AG09319 (cell line): ENCODE measurements around the gene TP53BP2.

Experiments used
- DNase-seq: peaks from one replicate; pipeline ENCODE4 v3.0.0-alpha.2; 2010; ENCODE audit warnings: low read depth; ENCODE audit errors: extremely low read depth
- TF ChIP-seq, protein P1 (sequence below): IDR thresholded peaks from 2 replicates; pipeline ENCODE4 v1.5.1; 2011; ENCODE audit warnings: low read depth, mild to moderate bottlenecking, inconsistent platforms, low read length, moderate library complexity

TP53BP2 gene

DNA sequence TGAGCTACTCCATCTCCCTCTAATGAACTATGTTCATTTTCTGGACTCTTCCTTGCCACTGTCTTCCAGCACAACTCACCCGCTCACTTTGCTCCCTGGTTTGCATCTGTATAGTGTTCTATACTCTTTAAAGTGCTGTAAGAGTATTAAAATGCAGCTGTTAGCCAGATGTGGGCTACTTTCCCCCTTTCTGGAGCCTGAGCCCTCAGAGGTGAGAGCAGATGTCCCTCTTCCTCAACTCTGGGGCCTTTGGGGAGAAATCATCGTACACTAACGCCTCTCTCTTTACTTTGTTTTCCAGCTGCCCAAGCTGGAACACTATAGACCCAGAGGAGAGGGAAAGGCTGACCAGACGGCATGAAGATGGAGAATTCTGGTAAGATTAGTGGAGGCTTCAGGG lies 94.1 kb downstream of the TP53BP2 start:
- TF ChIP-seq, protein P1, sequence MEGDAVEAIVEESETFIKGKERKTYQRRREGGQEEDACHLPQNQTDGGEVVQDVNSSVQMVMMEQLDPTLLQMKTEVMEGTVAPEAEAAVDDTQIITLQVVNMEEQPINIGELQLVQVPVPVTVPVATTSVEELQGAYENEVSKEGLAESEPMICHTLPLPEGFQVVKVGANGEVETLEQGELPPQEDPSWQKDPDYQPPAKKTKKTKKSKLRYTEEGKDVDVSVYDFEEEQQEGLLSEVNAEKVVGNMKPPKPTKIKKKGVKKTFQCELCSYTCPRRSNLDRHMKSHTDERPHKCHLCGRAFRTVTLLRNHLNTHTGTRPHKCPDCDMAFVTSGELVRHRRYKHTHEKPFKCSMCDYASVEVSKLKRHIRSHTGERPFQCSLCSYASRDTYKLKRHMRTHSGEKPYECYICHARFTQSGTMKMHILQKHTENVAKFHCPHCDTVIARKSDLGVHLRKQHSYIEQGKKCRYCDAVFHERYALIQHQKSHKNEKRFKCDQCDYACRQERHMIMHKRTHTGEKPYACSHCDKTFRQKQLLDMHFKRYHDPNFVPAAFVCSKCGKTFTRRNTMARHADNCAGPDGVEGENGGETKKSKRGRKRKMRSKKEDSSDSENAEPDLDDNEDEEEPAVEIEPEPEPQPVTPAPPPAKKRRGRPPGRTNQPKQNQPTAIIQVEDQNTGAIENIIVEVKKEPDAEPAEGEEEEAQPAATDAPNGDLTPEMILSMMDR: no peak
- no peak for DNase-seq

DNA sequence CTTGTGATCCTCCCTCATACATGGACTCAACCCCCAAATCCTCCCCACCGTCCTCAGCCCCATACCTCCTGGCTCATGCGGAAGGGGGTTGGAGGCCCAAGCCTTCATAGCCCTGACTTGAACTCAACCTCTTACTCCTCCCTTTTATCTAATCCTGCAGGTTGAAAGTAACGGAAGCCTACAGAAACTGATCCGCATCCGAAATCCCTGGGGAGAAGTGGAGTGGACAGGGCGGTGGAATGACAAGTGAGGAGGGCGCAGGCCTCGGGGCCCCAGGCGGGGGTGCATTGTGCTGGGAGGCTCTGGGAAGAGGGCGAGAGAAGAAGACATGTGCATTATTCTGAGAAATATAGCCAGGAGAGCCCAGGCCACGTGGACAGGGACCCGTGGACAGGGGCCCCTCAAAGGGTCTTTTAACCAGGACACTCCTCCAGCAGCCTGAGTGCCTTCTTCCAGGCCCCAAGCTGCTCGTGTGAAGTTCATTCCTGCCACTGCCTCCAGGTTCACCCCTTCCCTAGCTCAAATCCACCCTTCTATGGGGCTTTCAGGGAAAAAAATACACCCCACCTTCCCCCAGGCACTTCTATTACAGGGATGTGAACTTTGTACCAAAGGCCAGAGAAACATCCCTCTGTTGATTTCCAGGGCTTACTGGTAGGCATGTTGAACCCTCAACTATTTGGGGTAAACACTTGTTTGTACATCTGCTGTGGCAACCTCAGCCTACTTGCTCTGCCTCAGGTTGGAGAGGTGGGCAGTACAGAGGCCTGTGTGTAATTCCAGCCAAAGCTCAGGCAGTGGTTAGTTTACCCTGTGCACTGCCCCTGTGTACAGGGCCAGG lies 94.8 kb downstream of the TP53BP2 start:
- DNase-seq: no peak

DNA sequence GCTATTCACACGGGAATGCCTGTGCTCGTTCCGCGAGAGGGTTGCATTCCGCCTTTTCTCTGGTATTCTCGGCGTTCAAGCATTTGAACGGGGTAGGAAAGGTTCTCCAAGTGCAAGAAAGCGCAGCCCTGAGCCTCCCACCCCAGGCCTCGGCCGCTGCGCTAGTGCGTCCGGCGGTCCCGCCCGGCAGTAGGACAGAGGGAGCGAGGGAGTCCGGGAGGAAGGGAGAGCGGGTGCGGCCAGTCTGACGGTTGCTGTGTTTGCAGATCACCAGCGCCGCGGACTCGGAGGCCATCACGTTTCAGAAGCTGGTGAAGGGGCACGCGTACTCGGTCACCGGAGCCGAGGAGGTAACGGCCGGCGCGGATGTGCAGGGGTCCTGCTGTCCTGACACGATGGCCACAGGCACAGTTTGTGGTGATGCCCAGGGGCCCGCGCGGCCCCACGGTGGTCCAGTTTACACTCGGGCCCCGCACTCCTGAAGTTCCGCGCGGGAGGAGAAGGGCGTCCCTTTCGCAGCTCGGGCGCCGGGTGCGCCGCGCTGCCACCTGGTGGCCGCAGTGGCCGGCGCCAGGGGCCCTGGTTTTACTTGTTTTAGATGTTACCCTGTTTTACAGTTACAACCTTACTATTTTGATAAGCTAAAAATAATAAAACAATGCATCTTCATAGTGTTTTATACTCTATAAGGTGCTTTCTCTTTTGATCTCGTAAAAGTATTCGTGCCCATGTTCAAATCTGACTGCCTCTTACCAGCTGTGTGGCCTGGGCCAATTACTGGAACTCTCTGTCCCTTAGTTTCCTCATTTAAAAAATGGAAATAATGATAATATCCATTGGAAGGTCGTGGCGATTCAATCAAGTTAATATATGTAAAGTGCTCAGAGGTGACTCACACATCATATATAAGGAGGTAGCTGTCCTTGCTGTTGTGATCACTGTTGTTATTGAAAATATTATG lies 96.7 kb downstream of the TP53BP2 start:
- DNase-seq: no peak
- TF ChIP-seq, protein P1: peak; percentile 83

More for the DNA sequence above, 94.8 kb downstream of the TP53BP2 start:
- TF ChIP-seq, protein P1: no peak

DNA sequence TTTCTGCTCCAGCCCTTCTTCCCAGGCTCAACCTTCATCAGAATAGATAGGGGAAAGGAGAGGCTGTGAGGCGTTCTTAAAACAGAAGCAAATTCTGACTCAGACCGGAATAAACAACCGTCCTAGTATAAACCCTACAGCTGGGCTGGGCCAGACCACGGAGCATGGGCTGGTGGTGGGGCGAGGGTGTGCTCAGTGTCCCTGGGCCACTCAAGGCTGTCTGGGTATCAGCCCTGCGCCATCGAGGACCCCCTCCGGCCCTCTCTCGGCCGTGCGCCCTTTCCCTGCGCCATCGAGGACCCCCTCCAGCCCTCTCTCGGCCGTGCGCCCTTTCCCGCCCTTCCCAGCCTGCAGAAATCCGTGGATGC lies 97.4 kb downstream of the TP53BP2 start:
- TF ChIP-seq, protein P1: no peak
- no peak for DNase-seq

DNA sequence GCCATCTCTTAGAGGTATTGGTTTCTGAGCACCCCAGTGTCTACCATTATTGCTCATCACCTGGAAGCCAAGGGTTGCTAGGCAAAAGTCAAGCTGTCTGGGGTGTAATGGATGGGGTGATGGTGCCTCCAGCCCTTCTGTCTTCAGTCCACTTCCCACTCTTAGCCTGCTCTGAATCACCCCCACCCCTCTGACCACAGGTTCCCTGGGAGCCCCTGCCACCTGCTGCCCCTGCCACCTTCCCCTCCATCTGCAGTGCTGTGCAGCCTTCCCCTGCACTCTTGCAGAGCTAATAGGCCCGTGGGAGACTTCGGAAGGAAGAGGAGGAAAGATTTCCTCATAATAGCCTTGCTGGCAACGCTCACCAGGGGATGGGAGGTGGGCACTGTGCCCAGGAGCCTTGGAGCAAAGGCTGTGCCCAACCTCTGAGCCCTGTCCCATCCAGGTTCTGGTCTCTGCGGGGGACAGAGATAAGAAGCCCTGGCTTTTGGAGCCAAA lies 97.9 kb downstream of the TP53BP2 start:
- DNase-seq: no peak
- TF ChIP-seq, protein P1: no peak

DNA sequence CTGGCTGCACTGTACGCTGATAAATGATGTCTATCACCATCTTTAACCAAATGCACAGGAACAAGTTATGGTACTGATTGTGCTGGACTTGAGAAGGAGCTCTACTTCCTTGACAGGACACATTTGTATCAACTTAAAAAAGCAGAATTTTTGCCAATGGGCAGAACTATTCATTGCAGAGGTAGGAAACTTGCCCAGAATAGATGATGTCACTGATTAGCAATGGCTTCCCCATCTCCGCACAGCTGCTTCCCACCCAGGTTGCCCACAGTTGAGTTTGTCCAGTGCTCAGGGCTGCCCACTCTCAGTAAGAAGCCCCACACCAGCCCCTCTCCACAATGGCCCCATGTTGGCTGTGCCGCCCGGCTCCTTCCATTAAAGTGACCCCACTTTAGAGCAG lies 100.0 kb downstream of the TP53BP2 start:
- TF ChIP-seq, protein P1: no peak
- DNase-seq: no peak
